Measurements from ENCODE around the gene FIP1L1. TPM values are rescaled to one million over a fixed set of nuclear protein-coding genes. Genes with fewer than 3 reads are reported as not detected.

The FIP1L1 gene
- total and polyA plus RNA-seq, 2 donors (not counting 3 experiments of a cell fraction or from before 2014, with no cell fraction given), result 18.9 to 51.9 TPM

GRCh38 chr4:53374777-53375258 lies 2.6 kb upstream of the FIP1L1 start:
- CTCF ChIA-PET, result interaction anchor here (1.0 to 1.6 kb wide), 2 partner anchors 177 to 859 kb away, joined by 3 to 5 read pairs; no protein-coding TSS in a partner anchor

More at GRCh38 chr4:53374777-53375258, 2.6 kb upstream of the FIP1L1 start:
- H3K9me3 ChIP-seq (replicated peaks; ENCODE audit: control insufficient read depth, insufficient read depth, low read length), result no peaks in the 10 kb centered on the region
- H3K36me3 ChIP-seq (ENCODE audit: control insufficient read depth in 2 of 2, extremely low read depth in 1 of 2, insufficient read depth in 2 of 2, low read length in 2 of 2), result no peaks in the 10 kb centered on the region
- H3K9ac ChIP-seq (replicated peaks; ENCODE audit: extremely low read depth, insufficient read depth, low read length), result no peak overlapping the region
- dilution Hi-C loops (cut with MboI; ENCODE audit: extremely low pct_ligation_motif_present, low sequenced_read_pairs), result no loop called here
- POLR2A ChIA-PET, result no interaction called here
- no peak overlapping the region for H3K4me3 ChIP-seq (replicated peaks in 1 of 3; ENCODE audit: insufficient read depth in 1 of 3, low read depth in 1 of 3, low read length in 3 of 3)
- no peak overlapping the region for H3K4me2 ChIP-seq (ENCODE audit: insufficient read depth, low read length)
- intact Hi-C loops (cut with micrococcal nuclease), result no loop called here
- H3K27ac ChIP-seq (ENCODE audit: insufficient read depth, low read depth, low read length), result no peak overlapping the region
- no peak for FAIRE-seq
- TF ChIP-seq GATA2 (IDR thresholded peaks at IDR 0.05; ENCODE audit: insufficient read depth, insufficient read length, low read depth, low read length) (no peak), POLR2AphosphoS5 (IDR thresholded peaks at IDR 0.05; ENCODE audit: insufficient read depth, low read depth, low read length) (no peak), CTCF (IDR thresholded peaks at IDR 0.05; ENCODE audit: extremely low read depth in 1 of 2, insufficient read depth in 1 of 2, low read depth in 1 of 2, low read length in 2 of 2) (no peak), EZH2 (IDR thresholded peaks at IDR 0.05; ENCODE audit: borderline replicate concordance, low read depth, low read length, severe bottlenecking) (no peak), MYC (IDR thresholded peaks at IDR 0.05; ENCODE audit: low read depth, low read length) (no peak), JUN (IDR thresholded peaks at IDR 0.05; ENCODE audit: borderline replicate concordance, insufficient read depth, insufficient read length, low read depth) (no peak), POLR2A (IDR thresholded peaks at IDR 0.05; ENCODE audit: low read depth, low read length) (no peak), FOS (IDR thresholded peaks at IDR 0.05; ENCODE audit: borderline replicate concordance, insufficient read depth, low read length) (no peak)
- TF ChIP-seq, protein P1, sequence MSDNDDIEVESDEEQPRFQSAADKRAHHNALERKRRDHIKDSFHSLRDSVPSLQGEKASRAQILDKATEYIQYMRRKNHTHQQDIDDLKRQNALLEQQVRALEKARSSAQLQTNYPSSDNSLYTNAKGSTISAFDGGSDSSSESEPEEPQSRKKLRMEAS (IDR thresholded peaks at IDR 0.05; ENCODE audit: insufficient read depth, insufficient read length), result no peak
- peaks cover 13% of the 10 kb centered on the region for H3K4me1 ChIP-seq (ENCODE audit: control insufficient read depth, extremely low read depth, insufficient read depth, low read length)
- peaks cover 23% of the 10 kb centered on the region for H3K79me2 ChIP-seq (ENCODE audit: control insufficient read depth, insufficient read depth, low read length)
- no peaks in the 10 kb centered on the region for H4K20me1 ChIP-seq (replicated peaks; ENCODE audit: control insufficient read depth, extremely low read depth, insufficient read depth, low read length)
- H3K9me1 ChIP-seq (replicated peaks; ENCODE audit: control insufficient read depth, extremely low read depth, insufficient read depth, low read length), result no peaks in the 10 kb centered on the region
- BruUV-seq (replicated peaks), result no TSS peak
- peaks cover 8 to 15% of the 10 kb centered on the region in 2 experiments for H3K27me3 ChIP-seq (ENCODE audit: control insufficient read depth in 2 of 2, insufficient read depth in 2 of 2, low read length in 2 of 2)
- DNase-seq (ENCODE audit: low read depth, low spot score), result no peak
- H2AFZ ChIP-seq (ENCODE audit: low read depth, low read length), result no peak overlapping the region

All from endothelial cell of umbilical vein (primary cell).